ENCODE measurements around the gene FGF22.

FGF22 gene

DNA sequence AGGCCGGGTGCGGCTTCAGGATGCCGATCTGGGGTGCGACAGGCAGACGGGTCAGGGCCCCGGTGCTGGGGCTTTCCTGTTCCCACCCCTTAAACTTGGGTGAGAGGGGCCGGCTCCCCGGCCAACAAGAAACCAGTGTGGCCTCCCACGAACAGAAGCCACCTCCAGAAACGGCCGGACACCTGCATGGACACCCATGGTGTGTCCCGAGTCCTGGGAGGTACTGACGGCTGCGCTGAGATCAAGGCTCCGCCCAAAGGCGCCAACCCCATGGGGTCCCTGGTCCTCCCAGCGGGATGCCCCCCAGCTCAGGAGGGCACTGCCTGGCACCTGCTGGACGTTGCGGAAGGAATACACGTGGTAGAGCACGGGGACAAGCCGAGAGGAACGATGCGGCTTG, 17.9 kb upstream of the FGF22 start:
- TF ChIP-seq, protein P1, sequence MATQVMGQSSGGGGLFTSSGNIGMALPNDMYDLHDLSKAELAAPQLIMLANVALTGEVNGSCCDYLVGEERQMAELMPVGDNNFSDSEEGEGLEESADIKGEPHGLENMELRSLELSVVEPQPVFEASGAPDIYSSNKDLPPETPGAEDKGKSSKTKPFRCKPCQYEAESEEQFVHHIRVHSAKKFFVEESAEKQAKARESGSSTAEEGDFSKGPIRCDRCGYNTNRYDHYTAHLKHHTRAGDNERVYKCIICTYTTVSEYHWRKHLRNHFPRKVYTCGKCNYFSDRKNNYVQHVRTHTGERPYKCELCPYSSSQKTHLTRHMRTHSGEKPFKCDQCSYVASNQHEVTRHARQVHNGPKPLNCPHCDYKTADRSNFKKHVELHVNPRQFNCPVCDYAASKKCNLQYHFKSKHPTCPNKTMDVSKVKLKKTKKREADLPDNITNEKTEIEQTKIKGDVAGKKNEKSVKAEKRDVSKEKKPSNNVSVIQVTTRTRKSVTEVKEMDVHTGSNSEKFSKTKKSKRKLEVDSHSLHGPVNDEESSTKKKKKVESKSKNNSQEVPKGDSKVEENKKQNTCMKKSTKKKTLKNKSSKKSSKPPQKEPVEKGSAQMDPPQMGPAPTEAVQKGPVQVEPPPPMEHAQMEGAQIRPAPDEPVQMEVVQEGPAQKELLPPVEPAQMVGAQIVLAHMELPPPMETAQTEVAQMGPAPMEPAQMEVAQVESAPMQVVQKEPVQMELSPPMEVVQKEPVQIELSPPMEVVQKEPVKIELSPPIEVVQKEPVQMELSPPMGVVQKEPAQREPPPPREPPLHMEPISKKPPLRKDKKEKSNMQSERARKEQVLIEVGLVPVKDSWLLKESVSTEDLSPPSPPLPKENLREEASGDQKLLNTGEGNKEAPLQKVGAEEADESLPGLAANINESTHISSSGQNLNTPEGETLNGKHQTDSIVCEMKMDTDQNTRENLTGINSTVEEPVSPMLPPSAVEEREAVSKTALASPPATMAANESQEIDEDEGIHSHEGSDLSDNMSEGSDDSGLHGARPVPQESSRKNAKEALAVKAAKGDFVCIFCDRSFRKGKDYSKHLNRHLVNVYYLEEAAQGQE (IDR thresholded peaks at IDR 0.05; ENCODE audit: insufficient read depth in 1 of 2, low read depth in 2 of 2, low read length in 2 of 2) = no peak
- TF ChIP-seq SIN3A (IDR thresholded peaks at IDR 0.05; ENCODE audit: borderline replicate concordance, insufficient read depth, low read length) (no peak), TAF1 (IDR thresholded peaks at IDR 0.05; ENCODE audit: borderline replicate concordance, insufficient read depth, low read length) (no peak), POLR2AphosphoS5 (IDR thresholded peaks at IDR 0.05; ENCODE audit: low read depth, low read length) (no peak)

DNA sequence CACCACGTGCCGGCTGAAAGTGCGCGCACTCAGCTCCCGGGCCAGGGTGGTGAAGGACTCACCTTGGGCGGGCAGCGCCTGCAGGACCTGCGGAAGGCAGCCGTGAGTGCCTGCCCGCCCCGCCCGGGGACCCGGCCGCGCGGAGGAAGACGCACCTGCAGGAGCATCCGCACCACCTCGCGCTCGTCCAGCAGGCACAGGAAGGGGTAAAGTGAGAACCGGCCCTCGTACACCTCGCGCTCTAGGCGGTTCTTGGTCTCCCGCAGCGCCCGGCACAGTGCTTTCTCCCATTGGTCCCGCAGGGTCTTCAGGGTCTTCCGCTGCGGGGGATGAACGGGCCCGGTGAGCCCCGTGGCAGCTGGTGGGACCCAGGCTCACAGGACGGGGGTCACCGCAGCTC, 17.0 kb upstream of the FGF22 start:
- TF ChIP-seq TAF1 (IDR thresholded peaks at IDR 0.05; ENCODE audit: borderline replicate concordance, insufficient read depth, low read length) (no peak), SIN3A (IDR thresholded peaks at IDR 0.05; ENCODE audit: borderline replicate concordance, insufficient read depth, low read length) (no peak), FOXP2 (optimal IDR thresholded peaks at IDR 0.05; ENCODE audit: borderline replicate concordance, extremely low read depth, extremely low read length, insufficient read depth) (no peak), POLR2AphosphoS5 (IDR thresholded peaks at IDR 0.05; ENCODE audit: low read depth, low read length) (no peak)
- TF ChIP-seq, protein P1 (IDR thresholded peaks at IDR 0.05; ENCODE audit: insufficient read depth in 1 of 2, low read depth in 2 of 2, low read length in 2 of 2) = no peak

DNA sequence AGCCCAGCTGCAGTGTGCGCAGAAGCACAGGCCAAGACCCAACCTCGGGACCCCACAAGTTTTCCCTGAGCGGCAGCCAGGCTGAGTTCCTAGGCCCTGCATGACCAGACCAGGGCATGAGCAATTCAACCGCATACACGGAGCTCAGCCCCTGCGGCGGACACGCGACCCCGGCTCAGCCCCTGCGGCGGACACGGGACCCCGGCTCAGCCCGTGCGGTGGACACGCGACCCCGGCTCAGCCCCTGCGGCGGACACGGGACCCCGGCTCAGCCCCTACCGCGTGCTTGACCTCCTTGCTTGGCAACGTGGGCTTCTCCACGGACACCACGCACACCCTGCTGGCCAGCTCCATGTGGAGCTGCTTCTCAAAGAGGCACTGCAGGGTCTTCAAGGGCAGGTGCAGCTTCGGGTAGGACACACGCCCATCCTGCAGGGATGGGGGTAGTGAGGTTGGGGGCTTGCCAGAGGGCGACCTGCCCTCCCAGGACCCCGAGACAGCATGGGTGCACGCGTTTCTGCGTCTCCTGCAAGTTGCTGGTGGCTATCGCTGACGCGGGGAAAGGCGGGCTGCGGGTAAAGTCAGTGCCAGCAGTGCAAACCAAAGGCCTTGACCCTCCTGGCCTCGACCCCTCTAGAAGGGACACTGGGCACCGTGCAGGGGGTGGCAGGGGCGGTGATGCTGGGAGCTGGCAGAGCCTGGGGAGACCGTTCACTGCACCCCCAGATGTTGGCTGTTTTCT, 16.3 kb upstream of the FGF22 start:
- TF ChIP-seq SIN3A (IDR thresholded peaks at IDR 0.05; ENCODE audit: borderline replicate concordance, insufficient read depth, low read length) (no peak), POLR2AphosphoS5 (IDR thresholded peaks at IDR 0.05; ENCODE audit: low read depth, low read length) (no peak), FOXP2 (optimal IDR thresholded peaks at IDR 0.05; ENCODE audit: borderline replicate concordance, extremely low read depth, extremely low read length, insufficient read depth) (no peak), TAF1 (IDR thresholded peaks at IDR 0.05; ENCODE audit: borderline replicate concordance, insufficient read depth, low read length) (no peak)
- TF ChIP-seq, protein P1 (IDR thresholded peaks at IDR 0.05; ENCODE audit: insufficient read depth in 1 of 2, low read depth in 2 of 2, low read length in 2 of 2) = no peak

DNA sequence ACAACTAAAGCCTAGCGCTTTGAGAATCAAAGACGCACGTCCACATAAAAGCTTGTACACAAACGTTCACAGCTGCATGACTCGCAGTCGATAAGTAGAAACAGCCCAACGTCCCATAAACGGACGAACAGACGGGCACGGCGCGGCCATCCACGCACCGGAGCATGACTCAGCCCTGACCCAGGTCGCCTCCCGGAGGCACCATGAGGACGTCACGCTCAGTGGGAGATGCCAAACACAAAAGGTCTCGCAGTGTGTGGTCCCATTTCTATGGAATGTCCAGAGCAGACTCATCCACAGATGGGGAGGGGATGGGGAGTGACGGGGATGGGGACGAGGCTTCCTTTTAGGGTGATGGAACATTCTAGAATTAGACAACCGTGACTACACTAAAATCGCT, 15.7 kb upstream of the FGF22 start:
- TF ChIP-seq TAF1 (IDR thresholded peaks at IDR 0.05; ENCODE audit: borderline replicate concordance, insufficient read depth, low read length) (no peak), POLR2AphosphoS5 (IDR thresholded peaks at IDR 0.05; ENCODE audit: low read depth, low read length) (no peak), SIN3A (IDR thresholded peaks at IDR 0.05; ENCODE audit: borderline replicate concordance, insufficient read depth, low read length) (no peak), FOXP2 (optimal IDR thresholded peaks at IDR 0.05; ENCODE audit: borderline replicate concordance, extremely low read depth, extremely low read length, insufficient read depth) (no peak)
- TF ChIP-seq, protein P1 (IDR thresholded peaks at IDR 0.05; ENCODE audit: insufficient read depth in 1 of 2, low read depth in 2 of 2, low read length in 2 of 2) = no peak
